DOHH2 (cell line): Measurements from ENCODE around the gene NUDT3.

ENCODE experiments used
- H3F3A ChIP-seq: fragments of 200-600 bp; sonication (generic), shearing (Covaris generic); 2 replicates; pipeline ENCODE4 v1.6.0; 2016; ENCODE audit warnings: antibody characterized with exemption, mild to moderate bottlenecking; ENCODE audit not compliant: control insufficient read depth, insufficient read depth
- H3K27ac ChIP-seq: fragments of 200-600 bp; sonication (generic); 2 replicates; pipeline ENCODE4 v1.5.1; 2014; ENCODE audit warnings: low read depth, mild to moderate bottlenecking, low read length, moderate library complexity
- H3K27me3 ChIP-seq: fragments of 200-600 bp; sonication (generic); 2 replicates; pipeline ENCODE4 v1.6.1; 2014; ENCODE audit warnings: mild to moderate bottlenecking, low read length, mixed read lengths; ENCODE audit not compliant: control insufficient read depth
- H3K36me3 ChIP-seq: fragments of 200-600 bp; sonication (generic); 2 replicates; pipeline ENCODE4 v1.6.1; 2014; ENCODE audit warnings: mild to moderate bottlenecking, low read length, moderate library complexity, mixed read lengths; ENCODE audit not compliant: control insufficient read depth
- H3K4me1 ChIP-seq: fragments of 200-600 bp; sonication (generic); 2 replicates; pipeline ENCODE4 v1.6.1; 2014; ENCODE audit warnings: mild to moderate bottlenecking, low read length, mixed read lengths; ENCODE audit not compliant: control insufficient read depth
- H3K4me2 ChIP-seq: fragments of 200-600 bp; sonication (generic); 2 replicates; pipeline ENCODE4 v1.6.0; 2014; ENCODE audit warnings: mild to moderate bottlenecking, low read length, moderate library complexity
- H3K4me3 ChIP-seq: fragments of 200-600 bp; sonication (generic); 2 replicates; pipeline ENCODE4 v1.5.1; 2014; ENCODE audit warnings: mild to moderate bottlenecking, low read length, mixed read lengths
- H3K79me2 ChIP-seq: fragments of 200-600 bp; sonication (generic); 2 replicates; pipeline ENCODE4 v1.6.1; 2014; ENCODE audit warnings: mild to moderate bottlenecking, low read length, mixed read lengths; ENCODE audit not compliant: control insufficient read depth
- H3K9me2 ChIP-seq: fragments of 200-600 bp; sonication (generic); replicated peaks from 2 replicates; pipeline ENCODE4 v1.6.1; 2014; ENCODE audit warnings: mild to moderate bottlenecking, low read length, mixed read lengths; ENCODE audit not compliant: control insufficient read depth
- H3K9me3 ChIP-seq: fragments of 200-600 bp; sonication (generic); 2 replicates; pipeline ENCODE4 v1.6.1; 2014; ENCODE audit warnings: antibody characterized with exemption, low read length, mixed read lengths; ENCODE audit not compliant: control insufficient read depth, insufficient read depth
- H4K20me1 ChIP-seq: fragments of 200-600 bp; sonication (generic); 2 replicates; pipeline ENCODE4 v1.6.0; 2014; ENCODE audit warnings: low read depth, mild to moderate bottlenecking, antibody characterized with exemption, low read length, moderate library complexity; ENCODE audit not compliant: control insufficient read depth, insufficient read depth
- CTCF ChIP-seq: fragments of 200-600 bp; sonication (generic); IDR thresholded peaks from one replicate; pipeline ENCODE4 v1.5.1; 2014; ENCODE audit warnings: antibody characterized with exemption, mild to moderate bottlenecking, low read depth, low read length; ENCODE audit not compliant: poor library complexity, severe bottlenecking
- EZH2phosphoT487 ChIP-seq: fragments of 200-600 bp; sonication (generic); IDR thresholded peaks from 2 replicates; pipeline ENCODE4 v1.6.1; 2017; ENCODE audit warnings: borderline replicate concordance, mild to moderate bottlenecking, antibody characterized with exemption, low read length, moderate library complexity, mixed read lengths

NUDT3 gene

GRCh38 chr6:34340394-34340793, 52.1 kb downstream of the NUDT3 start:
- Histone ChIP-seq H3K27me3 (no peaks in the 10 kb centered on the region), H3K9me2 (no peaks in the 10 kb centered on the region), H3K79me2 (peaks cover 78% of the 10 kb centered on the region), H3K4me1 (peaks cover 27% of the 10 kb centered on the region), H3K27ac (no peak overlapping the region), H3F3A (peaks cover 8% of the 10 kb centered on the region; the same call in 1 of the 2 replicates), H3K9me3 (no peaks in the 10 kb centered on the region), H3K4me2 (no peak overlapping the region), H4K20me1 (peaks cover 9% of the 10 kb centered on the region), H3K4me3 (no peak overlapping the region), H3K36me3 (peaks cover 28% of the 10 kb centered on the region)
- no peak for TF ChIP-seq EZH2phosphoT487
- no peak for TF ChIP-seq CTCF

- Histone ChIP-seq H3K4me2 (no peak overlapping the region), H3K4me1 (peaks cover 29% of the 10 kb centered on the region), H3K36me3 (peaks cover 28% of the 10 kb centered on the region), H3F3A (peaks cover 10% of the 10 kb centered on the region; the same call in 1 of the 2 replicates), H3K27me3 (no peaks in the 10 kb centered on the region), H3K27ac (no peak overlapping the region), H4K20me1 (peaks cover 9% of the 10 kb centered on the region), H3K9me2 (no peaks in the 10 kb centered on the region), H3K9me3 (no peaks in the 10 kb centered on the region), H3K79me2 (peaks cover 76% of the 10 kb centered on the region), H3K4me3 (no peak overlapping the region)
- TF ChIP-seq EZH2phosphoT487 (no peak), CTCF (no peak)
These were observed 52.5 kb downstream of the NUDT3 start for GRCh38 chr6:34339971-34340370.

GRCh38 chr6:34339432-34339831, 53.0 kb downstream of the NUDT3 start:
- TF ChIP-seq CTCF (no peak), EZH2phosphoT487 (no peak)
- no peak overlapping the region for H3K4me3 ChIP-seq
- H3F3A ChIP-seq: peaks cover 15% of the 10 kb centered on the region; the same call in 1 of the 2 replicates
- H3K4me1 ChIP-seq: peaks cover 35% of the 10 kb centered on the region
- H3K36me3 ChIP-seq: peaks cover 28% of the 10 kb centered on the region
- H3K9me3 ChIP-seq: no peaks in the 10 kb centered on the region
- H3K27ac ChIP-seq: no peak overlapping the region
- H3K4me2 ChIP-seq: no peak overlapping the region
- no peaks in the 10 kb centered on the region for H3K27me3 ChIP-seq
- H3K9me2 ChIP-seq: no peaks in the 10 kb centered on the region
- H4K20me1 ChIP-seq: peaks cover 9% of the 10 kb centered on the region
- peaks cover 76% of the 10 kb centered on the region for H3K79me2 ChIP-seq

- Histone ChIP-seq H3K27ac (no peak overlapping the region), H3K4me3 (no peak overlapping the region), H3F3A (peaks cover 15% of the 10 kb centered on the region; the same call in 1 of the 2 replicates), H4K20me1 (peaks cover 9% of the 10 kb centered on the region), H3K9me2 (no peaks in the 10 kb centered on the region), H3K4me1 (peaks cover 41% of the 10 kb centered on the region), H3K36me3 (peaks cover 28% of the 10 kb centered on the region), H3K79me2 (peaks cover 76% of the 10 kb centered on the region), H3K27me3 (no peaks in the 10 kb centered on the region), H3K4me2 (no peak overlapping the region), H3K9me3 (no peaks in the 10 kb centered on the region)
- TF ChIP-seq EZH2phosphoT487: no peak
- TF ChIP-seq CTCF: no peak
These were observed 53.7 kb downstream of the NUDT3 start for GRCh38 chr6:34338811-34339210.
